ENCODE measurements around the gene CA5A.

The CA5A gene

DNA sequence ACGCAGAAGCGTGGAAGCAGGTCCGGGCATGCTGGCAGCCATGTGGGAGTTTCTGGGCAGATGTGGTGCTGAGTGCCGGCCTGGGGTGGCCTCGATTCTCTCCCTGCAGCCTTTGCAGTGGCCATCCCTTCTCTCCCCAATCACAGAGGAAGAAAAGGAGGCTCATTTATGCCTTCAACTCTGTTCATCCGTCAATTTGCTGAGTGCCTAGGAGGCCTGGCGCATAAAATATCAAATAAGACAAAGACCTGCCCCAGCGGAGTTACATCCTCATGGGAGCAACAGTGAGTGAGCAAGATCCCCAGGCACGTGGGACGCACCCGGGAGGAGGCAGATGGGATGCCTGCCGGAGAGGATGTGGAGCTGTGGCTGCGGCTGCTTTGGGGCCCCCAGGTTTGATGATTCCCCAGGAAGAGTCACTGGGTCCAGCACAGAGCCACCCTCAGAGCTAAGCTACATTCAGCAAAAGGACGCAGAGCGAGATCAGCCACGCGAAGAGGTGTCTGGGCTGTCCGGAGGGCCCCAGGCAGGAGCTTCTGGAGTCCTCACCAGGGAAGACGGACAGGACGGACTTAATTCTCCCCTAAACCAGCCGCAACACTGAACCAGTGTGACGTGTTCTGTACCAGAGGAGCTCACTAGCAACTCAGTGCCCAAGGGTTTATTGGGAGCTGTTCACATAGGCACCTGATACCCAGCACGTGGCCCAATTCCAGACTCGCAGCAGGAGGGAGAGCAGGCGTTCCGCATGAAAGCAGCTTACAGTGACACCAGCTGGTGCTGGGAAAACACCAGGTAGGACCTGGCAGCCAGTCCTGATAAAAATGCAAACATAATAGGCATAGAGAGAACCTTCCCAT is 11.3 kb downstream of the CA5A start:
- Histone ChIP-seq H3K4me1 (ENCODE audit: low read length) (peaks cover 54% of the 10 kb centered on the region), H3K4me3 (ENCODE audit: low read length) (peak overlapping the region; percentile 71), H3K27ac (ENCODE audit: low read length) (peak overlapping the region; percentile 53), H4K20me1 (ENCODE audit: insufficient read depth, low read length) (no peaks in the 10 kb centered on the region), H2AFZ (ENCODE audit: low read depth, low read length) (peak overlapping the region; percentile 33; the same call in 1 of the 2 replicates), H3K9ac (ENCODE audit: low read length) (peak overlapping the region; percentile 41), H3K79me2 (ENCODE audit: low read length) (no peaks in the 10 kb centered on the region), H3K4me2 (ENCODE audit: low read length) (peak overlapping the region; percentile 93), H3K36me3 (replicated peaks; ENCODE audit: low read depth, low read length) (no peaks in the 10 kb centered on the region), H3K27me3 (ENCODE audit: low read depth, low read length) (peaks cover 28% of the 10 kb centered on the region), H3K9me3 (ENCODE audit: insufficient read depth, low read length) (no peaks in the 10 kb centered on the region)
- TF ChIP-seq CTCF (IDR thresholded peaks at IDR 0.05; ENCODE audit: low read depth, low read length) (no peak), EZH2phosphoT487 (IDR thresholded peaks at IDR 0.05; ENCODE audit: low read depth) (no peak)

DNA sequence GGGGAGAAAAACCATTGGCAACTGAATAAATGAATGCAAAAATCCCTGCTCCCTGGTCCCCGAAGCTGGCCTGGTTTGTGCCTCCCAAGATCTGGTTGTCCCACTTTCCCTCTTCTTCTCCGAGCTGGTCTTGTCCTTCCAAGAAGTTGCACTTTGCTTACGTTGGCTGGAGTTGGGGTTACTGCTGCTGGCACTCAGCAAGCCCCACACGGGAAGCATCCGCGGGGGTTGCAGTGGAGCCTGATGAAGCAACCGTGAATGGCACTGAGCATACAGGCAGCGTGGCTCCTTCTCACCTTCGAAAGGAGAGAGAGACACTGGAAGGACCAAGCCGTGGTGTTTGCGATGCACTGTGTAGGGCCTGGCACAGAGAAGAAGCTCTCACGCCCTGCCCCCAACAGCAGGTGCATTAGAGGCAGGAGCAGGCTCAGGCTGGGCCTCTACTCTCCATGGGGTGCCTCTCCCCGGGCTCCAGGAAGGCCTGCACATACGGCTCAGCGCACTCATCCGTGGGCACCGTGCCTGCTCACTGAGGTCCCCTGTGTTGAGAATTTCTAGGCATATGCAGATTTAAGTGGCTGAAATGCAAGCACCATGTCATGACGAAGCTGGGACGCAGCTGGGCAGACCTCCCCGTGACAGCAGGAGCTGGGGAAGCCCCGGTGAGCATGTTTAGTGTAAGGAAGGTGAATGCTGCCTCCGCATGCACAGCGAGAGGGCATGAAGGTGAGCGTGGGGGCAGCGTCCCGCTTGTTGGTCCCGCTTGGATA is 12.1 kb downstream of the CA5A start:
- Histone ChIP-seq H4K20me1 (ENCODE audit: insufficient read depth, low read length) (no peaks in the 10 kb centered on the region), H3K4me2 (ENCODE audit: low read length) (peak overlapping the region; percentile 93), H3K79me2 (ENCODE audit: low read length) (no peaks in the 10 kb centered on the region), H3K4me1 (ENCODE audit: low read length) (peaks cover 54% of the 10 kb centered on the region), H3K9ac (ENCODE audit: low read length) (peak overlapping the region; percentile 41), H3K27ac (ENCODE audit: low read length) (peak overlapping the region; percentile 53), H3K27me3 (ENCODE audit: low read depth, low read length) (peaks cover 32% of the 10 kb centered on the region), H3K4me3 (ENCODE audit: low read length) (peak overlapping the region; percentile 71), H2AFZ (ENCODE audit: low read depth, low read length) (peak overlapping the region; percentile 33; the same call in 1 of the 2 replicates), H3K36me3 (replicated peaks; ENCODE audit: low read depth, low read length) (no peaks in the 10 kb centered on the region), H3K9me3 (ENCODE audit: insufficient read depth, low read length) (no peaks in the 10 kb centered on the region)
- TF ChIP-seq CTCF (IDR thresholded peaks at IDR 0.05; ENCODE audit: low read depth, low read length) (peak; percentile 14; the same call in 1 of the 2 replicates), EZH2phosphoT487 (IDR thresholded peaks at IDR 0.05; ENCODE audit: low read depth) (no peak)

DNA sequence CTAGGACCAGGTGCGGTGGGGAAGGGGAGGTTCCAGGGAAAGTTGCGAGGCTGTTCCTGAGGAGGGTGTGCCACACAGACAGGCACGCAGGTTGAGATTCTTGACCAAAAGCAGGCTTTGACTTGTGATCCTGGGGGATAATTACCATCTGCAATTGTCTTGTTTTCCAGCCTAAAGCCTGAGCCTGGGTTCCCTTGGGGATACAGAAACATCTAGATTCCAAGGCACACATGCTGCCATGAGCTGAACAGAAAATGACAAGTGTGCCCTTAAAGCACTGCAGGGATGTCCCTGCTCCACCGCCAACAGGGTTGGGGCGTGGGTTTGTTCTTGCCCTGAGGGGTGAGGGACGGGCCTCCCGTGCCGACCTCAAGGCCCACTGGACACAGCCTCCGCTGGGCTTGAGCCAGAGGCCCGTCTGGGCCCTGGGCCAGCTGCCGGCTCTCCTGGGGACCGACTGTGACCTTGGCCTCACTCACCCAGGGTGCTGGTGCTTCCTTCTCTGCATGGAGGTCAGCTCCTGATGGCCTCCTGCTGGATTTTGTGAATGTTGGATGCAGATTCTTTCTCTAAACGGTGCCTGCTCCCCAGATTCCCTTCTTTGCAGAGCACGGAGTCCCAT is 14.0 kb downstream of the CA5A start:
- H3K27me3 ChIP-seq (ENCODE audit: low read depth, low read length), result peaks cover 40% of the 10 kb centered on the region
- no peaks in the 10 kb centered on the region for H4K20me1 ChIP-seq (ENCODE audit: insufficient read depth, low read length)
- no peaks in the 10 kb centered on the region for H3K36me3 ChIP-seq (replicated peaks; ENCODE audit: low read depth, low read length)
- H3K79me2 ChIP-seq (ENCODE audit: low read length), result no peaks in the 10 kb centered on the region
- H3K9me3 ChIP-seq (ENCODE audit: insufficient read depth, low read length), result no peaks in the 10 kb centered on the region
- H2AFZ ChIP-seq (ENCODE audit: low read depth, low read length), result no peak overlapping the region
- TF ChIP-seq EZH2phosphoT487 (IDR thresholded peaks at IDR 0.05; ENCODE audit: low read depth) (no peak), CTCF (IDR thresholded peaks at IDR 0.05; ENCODE audit: low read depth, low read length) (no peak)
- H3K9ac ChIP-seq (ENCODE audit: low read length), result no peak overlapping the region
- no peak overlapping the region for H3K4me3 ChIP-seq (ENCODE audit: low read length)
- peak overlapping the region; percentile 26 for H3K4me2 ChIP-seq (ENCODE audit: low read length)
- H3K4me1 ChIP-seq (ENCODE audit: low read length), result peaks cover 54% of the 10 kb centered on the region
- no peak overlapping the region for H3K27ac ChIP-seq (ENCODE audit: low read length)

Data from OCI-LY3 (cell line).